H1 (cell line): ENCODE data around the gene TNPO3. TPM values are rescaled to one million over a fixed set of nuclear protein-coding genes. Genes with fewer than 3 reads are reported as not detected.

Experiments
- CTCF ChIA-PET: fragments of 300-600 bp; sonication (Branson Sonifier 250); formaldehyde crosslinking; loops from one replicate; lab custom pipeline; 2021; ENCODE audit not compliant: partially characterized antibody; lab: Charles Lee
- POLR2A ChIA-PET: fragments of 300-600 bp; sonication (Branson Sonifier 250); formaldehyde crosslinking; loops from one replicate; lab custom pipeline; 2021; ENCODE audit warnings: inconsistent platforms; ENCODE audit not compliant: partially characterized antibody; lab: Charles Lee
- DNase-seq, 2 experiments: peaks; one replicate each; pipeline versions ENCODE4 v3.0.0 to v3.0.0-alpha.2; 2010 to 2022; ENCODE audit warnings: low spot score in 2 of 2, low read depth in 1 of 2, mixed read lengths in 1 of 2
- FAIRE-seq: peaks from 2 replicates; lab custom pipeline; 2011; peaks lifted over from hg19 to GRCh38; lab: Jason Lieb, UNC
- H2AFZ ChIP-seq: 2 replicates; pipeline ENCODE4 v1.8.1; 2012; ENCODE audit warnings: low read length, inconsistent platforms
- H2AK5ac ChIP-seq: 2 replicates; pipeline ENCODE4 v1.6.1; 2013; ENCODE audit warnings: low read depth, low read length
- H2BK120ac ChIP-seq: replicated peaks from 2 replicates; pipeline ENCODE3; 2013; ENCODE audit warnings: low read depth, low read length, inconsistent platforms
- H2BK12ac ChIP-seq: 2 replicates; pipeline ENCODE4 v1.6.1; 2013; ENCODE audit warnings: low read depth, low read length
- H2BK15ac ChIP-seq: 2 replicates; pipeline ENCODE4 v1.6.1; 2013; ENCODE audit warnings: low read length
- H2BK20ac ChIP-seq: 2 replicates; pipeline ENCODE4 v1.6.1; 2013; ENCODE audit warnings: low read length
- H2BK5ac ChIP-seq: 2 replicates; pipeline ENCODE4 v1.6.1; 2013; ENCODE audit warnings: low read depth, low read length
- H3K14ac ChIP-seq: 2 replicates; pipeline ENCODE4 v1.6.1; 2013; ENCODE audit warnings: inconsistent platforms; ENCODE audit not compliant: insufficient read length
- H3K18ac ChIP-seq: 2 replicates; pipeline ENCODE4 v1.6.1; 2013; ENCODE audit warnings: low read length; ENCODE audit errors: extremely low read depth
- H3K23ac ChIP-seq: 2 replicates; pipeline ENCODE4 v1.6.1; 2013; ENCODE audit warnings: inconsistent platforms; ENCODE audit not compliant: insufficient read length
- H3K23me2 ChIP-seq: 2 replicates; pipeline ENCODE4 v1.6.1; 2013; ENCODE audit warnings: low read depth, low read length
- H3K27ac ChIP-seq: 2 replicates; pipeline ENCODE4 v1.6.1; 2011; ENCODE audit warnings: low read depth, low read length, inconsistent platforms
- H3K27me3 ChIP-seq, 4 experiments: replicated peaks in 1 of 4; 1 replicate in 1 of 4; 2 replicates in 3 of 4; pipeline versions ENCODE4 v1.6.1 to v1.8.1; 2011 to 2013; ENCODE audit warnings: low read length in 3 of 4, mild to moderate bottlenecking in 3 of 4, inconsistent platforms in 2 of 4, mixed read lengths in 2 of 4, moderate library complexity in 1 of 4; ENCODE audit not compliant: control insufficient read depth in 3 of 4, insufficient read depth in 3 of 4; ENCODE audit errors: extremely low read depth in 1 of 4
- H3K36me3 ChIP-seq, 4 experiments: 2 replicates each; pipeline versions ENCODE4 v1.6.1 to v1.8.1; 2011 to 2013; ENCODE audit warnings: mild to moderate bottlenecking in 4 of 4, low read length in 3 of 4, moderate library complexity in 2 of 4, control low read depth in 1 of 4, inconsistent platforms in 1 of 4; ENCODE audit not compliant: insufficient read depth in 4 of 4, control insufficient read depth in 2 of 4
- H3K4ac ChIP-seq: replicated peaks from 2 replicates; pipeline ENCODE3; 2013; ENCODE audit warnings: low read length, low read depth, mixed read lengths, inconsistent platforms; ENCODE audit not compliant: insufficient read length
- H3K4me1 ChIP-seq, 4 experiments: replicated peaks in 1 of 4; 1 replicate in 1 of 4; 2 replicates in 3 of 4; pipeline versions ENCODE4 v1.6.1 to v1.8.1; 2011 to 2013; ENCODE audit warnings: low read length in 3 of 4, inconsistent platforms in 2 of 4, mixed read lengths in 1 of 4; ENCODE audit not compliant: insufficient read depth in 4 of 4, control insufficient read depth in 3 of 4
- H3K4me2 ChIP-seq, 2 experiments: 2 replicates each; pipeline versions ENCODE4 v1.6.1 to v1.8.1; 2011 to 2013; ENCODE audit warnings: low read depth in 2 of 2, low read length in 2 of 2, control low read depth in 1 of 2, inconsistent platforms in 1 of 2, mild to moderate bottlenecking in 1 of 2; ENCODE audit not compliant: insufficient read depth in 1 of 2
- H3K4me3 ChIP-seq, 4 experiments: fragments of 200-600, 300-600 bp in 1 of 4; sonication (generic), shearing (Covaris generic), sonication (Bioruptor Twin) in 1 of 4; 2 replicates each; pipeline versions ENCODE4 v1.5.1 to v1.8.1; 2011 to 2016; ENCODE audit warnings: low read length in 4 of 4, low read depth in 3 of 4, control low read depth in 2 of 4, inconsistent platforms in 2 of 4, mild to moderate bottlenecking in 2 of 4, mixed read lengths in 1 of 4, moderate library complexity in 1 of 4; ENCODE audit not compliant: insufficient read depth in 2 of 4; ENCODE audit errors: extremely low read depth in 1 of 4
- H3K56ac ChIP-seq: replicated peaks from 2 replicates; pipeline ENCODE3; 2013; ENCODE audit warnings: low read depth, mild to moderate bottlenecking, mixed read lengths, low read length, inconsistent platforms; ENCODE audit not compliant: insufficient read length
- H3K79me1 ChIP-seq: 2 replicates; pipeline ENCODE4 v1.6.1; 2013; ENCODE audit warnings: low read depth, low read length, control low read depth
- H3K79me2 ChIP-seq, 2 experiments: 2 replicates each; pipeline versions ENCODE4 v1.6.1 to v1.8.1; 2012 to 2013; ENCODE audit warnings: low read length in 2 of 2, mild to moderate bottlenecking in 2 of 2, inconsistent platforms in 1 of 2; ENCODE audit not compliant: insufficient read depth in 2 of 2, control insufficient read depth in 1 of 2
- H3K9ac ChIP-seq, 4 experiments: replicated peaks in 1 of 4; 1 replicate in 1 of 4; 2 replicates in 3 of 4; pipeline versions ENCODE4 v1.6.1 to v1.8.1; 2011 to 2013; ENCODE audit warnings: low read depth in 3 of 4, low read length in 3 of 4, control low read depth in 2 of 4, mild to moderate bottlenecking in 2 of 4, moderate library complexity in 2 of 4, inconsistent platforms in 1 of 4; ENCODE audit errors: extremely low read depth in 1 of 4
- H3K9me3 ChIP-seq, 2 experiments: 2 replicates each; pipeline versions ENCODE4 v1.6.1 to v1.8.1; 2012 to 2013; ENCODE audit warnings: mild to moderate bottlenecking in 2 of 2, moderate library complexity in 2 of 2, control low read depth in 1 of 2, inconsistent platforms in 1 of 2, low read depth in 1 of 2, low read length in 1 of 2, mixed read lengths in 1 of 2; ENCODE audit not compliant: insufficient read depth in 2 of 2
- H4K20me1 ChIP-seq, 2 experiments: replicated peaks in 1 of 2; 2 replicates each; pipeline versions ENCODE3 to v1.8.1; 2011 to 2013; ENCODE audit warnings: inconsistent platforms in 2 of 2, low read length in 2 of 2, mild to moderate bottlenecking in 1 of 2; ENCODE audit not compliant: insufficient read depth in 2 of 2, control insufficient read depth in 1 of 2
- H4K5ac ChIP-seq: 2 replicates; pipeline ENCODE4 v1.6.1; 2013; ENCODE audit warnings: low read length, low read depth, mixed read lengths, inconsistent platforms; ENCODE audit not compliant: insufficient read length
- H4K8ac ChIP-seq: 2 replicates; pipeline ENCODE4 v1.8.0; 2013; ENCODE audit warnings: mild to moderate bottlenecking, moderate library complexity, low read length, inconsistent platforms; ENCODE audit not compliant: insufficient read depth; ENCODE audit errors: extremely low read depth
- H4K91ac ChIP-seq: replicated peaks from 2 replicates; pipeline ENCODE3; 2013; ENCODE audit warnings: low read length, mixed read lengths, inconsistent platforms; ENCODE audit not compliant: insufficient read length
- ASH2L ChIP-seq: fragments of 200-600, 300-600 bp; sonication (generic); IDR thresholded peaks from one replicate; pipeline ENCODE4 v1.7.1; 2017; ENCODE audit warnings: low read length
- ATF3 ChIP-seq: IDR thresholded peaks from 2 replicates; pipeline ENCODE4 v1.6.1; 2011; ENCODE audit warnings: low read depth, mild to moderate bottlenecking, low read length; ENCODE audit not compliant: insufficient read depth
- CBX5 ChIP-seq: fragments of 300-800, 300-1000 bp; sonication (generic); IDR thresholded peaks from 2 replicates; pipeline ENCODE4 v1.7.1; 2016; ENCODE audit warnings: antibody characterized with exemption, low read length, low read depth
- CBX8 ChIP-seq: fragments of 300-800, 300-1000 bp; sonication (generic); IDR thresholded peaks from 2 replicates; pipeline ENCODE4 v1.7.1; 2016; ENCODE audit warnings: low read depth, low read length, borderline replicate concordance
- CTBP2 ChIP-seq: IDR thresholded peaks from 2 replicates; pipeline ENCODE4 v1.7.0; 2011; ENCODE audit warnings: borderline replicate concordance, mild to moderate bottlenecking, moderate library complexity, mixed read lengths, low read length; ENCODE audit not compliant: insufficient read depth, insufficient read length
- JUN ChIP-seq: IDR thresholded peaks from 2 replicates; pipeline ENCODE4 v1.6.1; 2011; ENCODE audit warnings: low read depth, mild to moderate bottlenecking, improper control_type of control experiment, low read length
- KDM1A ChIP-seq: fragments of 200-600, 300-600 bp; sonication (generic); IDR thresholded peaks from 2 replicates; pipeline ENCODE4 v1.7.1; 2016; ENCODE audit warnings: mild to moderate bottlenecking, low read length, borderline replicate concordance
- NANOG ChIP-seq: IDR thresholded peaks from 2 replicates; pipeline ENCODE4 v1.6.1; 2011; ENCODE audit warnings: low read length, low read depth, mild to moderate bottlenecking, inconsistent platforms; ENCODE audit not compliant: insufficient read depth, poor library complexity, severe bottlenecking
- TBP ChIP-seq: IDR thresholded peaks from 2 replicates; pipeline ENCODE4 v1.6.1; 2011; ENCODE audit warnings: low read depth, low read length, improper control_type of control experiment
- USF2 ChIP-seq: IDR thresholded peaks from 2 replicates; pipeline ENCODE4 v1.6.1; 2011; ENCODE audit warnings: low read length, improper control_type of control experiment
- WGBS, 2 experiments: shearing (Covaris generic) in 1 of 2; methylation state at CpG; one replicate each; pipeline versions ENCODE4 v1.1.6 to v1.1.7; 2013 to 2015; ENCODE audit warnings: low lambda C conversion rate in 2 of 2, mixed read lengths in 2 of 2, inconsistent platforms in 1 of 2, low coverage in 1 of 2, missing lambda C conversion rate in 1 of 2; ENCODE audit not compliant: insufficient replicate concordance in 2 of 2, insufficient coverage in 1 of 2, insufficient read length in 1 of 2; ENCODE audit errors: extremely low coverage in 1 of 2, missing lambda C conversion rate in 1 of 2; 5-methylcytosine and 5-hydroxymethylcytosine counted together
- polyA plus RNA-seq, 7 experiments: library from polyadenylated mRNA; depleted of rRNA in 3 of 7; stranded (reverse) in 5 of 7; unstranded in 2 of 7; fragments of >200 nt in 5 of 7; fragments of 200-250 nt in 2 of 7; gene quantifications; 1 replicate in 5 of 7; 2 replicates in 1 of 7; 4 replicates in 1 of 7; pipeline versions ENCODE4 v1.2.1 to v1.2.3, GENCODE V29; 2011 to 2013; ENCODE audit warnings: missing spikeins in 2 of 7, mixed read lengths in 2 of 7
- total RNA-seq: library from RNA; stranded (reverse); fragmentation: NEBNext Ultra II Directional; extraction: Animal tissue kit (Norgen Biotek cat#: 25700); gene quantifications from 2 replicates; pipeline ENCODE4 v1.2.1, GENCODE V29; 2021

Gene TNPO3
- total and polyA plus RNA-seq, 2 of the 8 experiments (the other 6 are each of a cell fraction or from before 2014, with no cell fraction given): 67.6 to 99.2 TPM

GRCh38 chr7:129005186-129005585, 49.7 kb downstream of the TNPO3 start:
- H2BK15ac ChIP-seq: no peak overlapping the region
- no peak overlapping the region for H3K9ac ChIP-seq
- no peaks in the 10 kb centered on the region for H3K4me1 ChIP-seq
- ChIA-PET POLR2A (no interaction called here), CTCF (no interaction called here)
- no peaks in the 10 kb centered on the region for H3K23me2 ChIP-seq
- peaks cover 0 to 54% (median 21%) of the 10 kb centered on the region in 4 experiments; a peak in 6 of 8 replicates for H3K36me3 ChIP-seq
- no peak overlapping the region for H2AFZ ChIP-seq
- no peak overlapping the region for H2BK120ac ChIP-seq
- no peak overlapping the region for H3K4me3 ChIP-seq
- H2BK20ac ChIP-seq: no peak overlapping the region
- H2BK12ac ChIP-seq: no peak overlapping the region
- H3K23ac ChIP-seq: no peak overlapping the region
- H3K18ac ChIP-seq: no peak overlapping the region
- no peak overlapping the region for H3K4ac ChIP-seq
- no peak overlapping the region for H3K14ac ChIP-seq
- H3K27me3 ChIP-seq: no peaks in the 10 kb centered on the region
- no peak overlapping the region for H4K8ac ChIP-seq
- H2BK5ac ChIP-seq: no peak overlapping the region
- no peak for FAIRE-seq
- H4K91ac ChIP-seq: no peak overlapping the region
- H3K56ac ChIP-seq: no peak overlapping the region
- H3K27ac ChIP-seq: no peak overlapping the region
- H3K79me2 ChIP-seq: peaks cover 0 to 15% of the 10 kb centered on the region in 2 experiments; a peak in 2 of 4 replicates
- no peaks in the 10 kb centered on the region for H4K20me1 ChIP-seq
- no peaks in the 10 kb centered on the region for H3K79me1 ChIP-seq
- H3K9me3 ChIP-seq: no peaks in the 10 kb centered on the region
- TF ChIP-seq ASH2L (no peak), ATF3 (no peak), TBP (no peak), JUN (no peak), NANOG (no peak), CBX8 (no peak), KDM1A (no peak), USF2 (no peak), CTBP2 (no peak), CBX5 (no peak)
- no peak for DNase-seq
- no peak overlapping the region for H3K4me2 ChIP-seq
- no peak overlapping the region for H2AK5ac ChIP-seq
- 95% methylated on average over 4 of the region's 4 CpGs; no CpG with 5 or more reads in 1 of the 2 experiments for WGBS, 2 experiments
- no peak overlapping the region for H4K5ac ChIP-seq
